Ascending aorta (tissue), 2 donors: ENCODE results near the gene NEK2. TPM values are rescaled to one million over a fixed set of nuclear protein-coding genes. Genes with fewer than 3 reads are reported as not detected.

Source experiments
- DNase-seq, 2 donors: peaks; one replicate each; pipeline ENCODE4 v3.0.0-alpha.2; 2019; ENCODE audit warnings: low spot score in 2 of 2
- H3K27ac ChIP-seq, 2 donors: fragments of 200-600 bp; sonication (generic); one replicate each; pipeline ENCODE4 v1.5.1; 2016 to 2017; ENCODE audit warnings: mild to moderate bottlenecking in 1 of 2
- H3K27me3 ChIP-seq: fragments of 200-600 bp; sonication (generic); one replicate; pipeline ENCODE4 v1.5.1; 2017
- H3K36me3 ChIP-seq, 2 donors: fragments of 200-600 bp; sonication (generic); one replicate each; pipeline ENCODE4 v1.5.1; 2016
- H3K4me1 ChIP-seq, 2 donors: fragments of 200-600 bp; sonication (generic); one replicate each; pipeline ENCODE4 v1.5.1; 2016 to 2017; ENCODE audit warnings: mild to moderate bottlenecking in 1 of 2
- H3K4me3 ChIP-seq, 2 donors: fragments of 200-600 bp; sonication (generic); one replicate each; pipeline ENCODE4 v1.5.1; 2016 to 2017; ENCODE audit warnings: mild to moderate bottlenecking in 1 of 2
- H3K9me3 ChIP-seq, 2 donors: fragments of 200-600 bp; sonication (generic); one replicate each; pipeline ENCODE4 v1.5.1; 2016
- CTCF ChIP-seq, 3 experiments: fragments of 200-600 bp in 2 of 3; fragments of 450-650 bp in 1 of 3; sonication (generic) in 2 of 3; IDR thresholded peaks; one replicate each; pipeline ENCODE4 v1.5.1; 2016 to 2019; ENCODE audit warnings: antibody characterized with exemption in 3 of 3, mild to moderate bottlenecking in 1 of 3, moderate library complexity in 1 of 3
- intact Hi-C: fragments of 100-400 bp; cut with DNase I; formaldehyde crosslinking; loops from one replicate; pipeline ENCODE4 v1.15.1; 2023
- total RNA-seq: library from RNA; depleted of rRNA; stranded (reverse); fragments of >200 nt; gene quantifications from one replicate; pipeline ENCODE4 v1.1.0, GENCODE V29; 2016

The NEK2 gene
- total RNA-seq, 1 donor from 2014 or later, result not detected

GRCh38 chr1:211613951-211614350 lies 61.5 kb downstream of the NEK2 start:
- no peaks in the 10 kb centered on the region for H3K9me3 ChIP-seq
- no peaks in the 10 kb centered on the region for H3K36me3 ChIP-seq
- H3K4me3 ChIP-seq, result no peak overlapping the region
- peak in 1 of 2 donors; percentile 63 for DNase-seq
- H3K27me3 ChIP-seq, result no peaks in the 10 kb centered on the region
- TF ChIP-seq CTCF (IDR thresholded peaks at IDR 0.05), result no peak
- intact Hi-C loops, result loop anchor here (1.0 to 10.0 kb wide), 2 partner anchors 35 to 1841 kb away; partner anchors contain the start of gene SLC30A1
- H3K4me1 ChIP-seq, result peaks cover 6 to 35% of the 10 kb centered on the region in 2 donors
- H3K27ac ChIP-seq, result peak overlapping the region; percentile 66 to 78

GRCh38 chr1:211613108-211613947 lies 62.1 kb downstream of the NEK2 start:
- H3K27me3 ChIP-seq, result no peaks in the 10 kb centered on the region
- no peaks in the 10 kb centered on the region for H3K9me3 ChIP-seq
- no peaks in the 10 kb centered on the region for H3K36me3 ChIP-seq
- H3K4me3 ChIP-seq, result no peak overlapping the region
- DNase-seq, result peak; percentile 87 to 96
- TF ChIP-seq CTCF (IDR thresholded peaks at IDR 0.05), result no peak
- peak overlapping the region; percentile 78 to 84 for H3K27ac ChIP-seq
- intact Hi-C loops, result loop anchor here (1.0 to 10.0 kb wide), 2 partner anchors 34 to 1841 kb away; partner anchors contain the start of gene SLC30A1
- peaks cover 6 to 35% of the 10 kb centered on the region in 2 donors for H3K4me1 ChIP-seq

GRCh38 chr1:211612786-211613107 lies 62.7 kb downstream of the NEK2 start:
- no peaks in the 10 kb centered on the region for H3K36me3 ChIP-seq
- no peak overlapping the region for H3K4me3 ChIP-seq
- no peak for DNase-seq
- intact Hi-C loops, result loop anchor here (1.0 to 10.0 kb wide), 2 partner anchors 33 to 1842 kb away; partner anchors contain the start of gene SLC30A1
- TF ChIP-seq CTCF (IDR thresholded peaks at IDR 0.05), result no peak
- H3K9me3 ChIP-seq, result no peaks in the 10 kb centered on the region
- peaks cover 6 to 35% of the 10 kb centered on the region in 2 donors for H3K4me1 ChIP-seq
- H3K27me3 ChIP-seq, result no peaks in the 10 kb centered on the region
- peak overlapping the region; percentile 78 to 84 for H3K27ac ChIP-seq

Other genes with a start within 250 kb of the NEK2 start
- gene RD3, start 183.5 kb downstream of the NEK2 start, total RNA-seq, result not detected
- gene SLC30A1, start 96.5 kb downstream of the NEK2 start, total RNA-seq, result 8.9 TPM
- 17.1 TPM for gene LPGAT1, start 155.1 kb upstream of the NEK2 start, total RNA-seq